GM19395 (cell line): ENCODE results near the gene SRRM1.
"Not testable (repeated sequence)": the region's sequence is repeated elsewhere in the genome, so short reads cannot be mapped to it uniquely, and the experiment has no call there.

Experiments
- ATAC-seq: cut with Tn5 transposase; IDR thresholded peaks from one replicate; pipeline ENCODE4 v1.9.1; 2021; ENCODE audit warnings: mild to moderate bottlenecking, moderate library complexity; ENCODE audit not compliant: unreplicated experiment

SRRM1 gene

GRCh38 chr1:24714859-24715520 lies 71.9 kb downstream of the SRRM1 start:
- no peak for ATAC-seq

GRCh38 chr1:24715658-24716057 lies 72.6 kb downstream of the SRRM1 start:
- no peak for ATAC-seq

- ATAC-seq = no peak
These were observed 75.0 kb downstream of the SRRM1 start for GRCh38 chr1:24717887-24718650.

- ATAC-seq = no peak
These were observed 77.0 kb downstream of the SRRM1 start for GRCh38 chr1:24720152-24720551.

- no peak for ATAC-seq
These were observed 78.4 kb downstream of the SRRM1 start for GRCh38 chr1:24721533-24721932.

- not testable (repeated sequence) for ATAC-seq
These were observed 79.3 kb downstream of the SRRM1 start for GRCh38 chr1:24722073-24723035.
